Measurements from ENCODE around the gene SHISA3. TPM values are rescaled to one million over a fixed set of nuclear protein-coding genes. Genes with fewer than 3 reads are reported as not detected.

Gene SHISA3
- total and polyA plus RNA-seq, 2 of the 8 experiments (the other 6 are each of a cell fraction or from before 2014, with no cell fraction given), result 2.0 to 9.3 TPM

DNA sequence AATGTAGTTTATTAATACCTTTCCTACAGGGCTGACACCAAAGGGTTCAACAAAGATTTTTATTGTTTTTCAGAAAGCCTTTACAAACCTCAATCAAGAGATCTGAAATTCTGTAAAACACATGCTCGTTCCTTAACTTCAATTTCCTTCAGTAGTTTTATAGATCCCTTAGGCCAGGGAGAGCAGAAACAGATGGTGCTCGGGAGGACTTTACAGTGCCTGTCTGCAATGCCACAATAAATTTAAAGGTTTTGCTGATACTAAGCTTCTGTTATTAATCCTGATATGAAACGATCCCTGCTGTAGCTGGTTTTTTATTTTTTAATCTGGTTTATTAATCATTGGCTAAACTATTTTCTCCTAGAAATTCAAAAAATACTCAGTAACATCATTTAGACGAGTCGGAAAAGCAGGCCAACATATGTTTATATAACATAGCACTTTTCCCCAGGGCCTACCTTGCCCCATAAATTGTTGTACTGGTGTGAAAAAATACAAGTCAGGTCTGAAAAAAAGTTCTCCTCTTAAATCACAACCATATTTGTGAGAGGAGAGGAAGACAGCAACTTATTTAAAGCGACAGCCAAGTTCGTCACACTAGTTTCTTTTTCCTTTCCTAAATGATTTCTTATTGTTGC is 39.8 kb downstream of the SHISA3 start:
- Histone ChIP-seq H4K91ac (replicated peaks; ENCODE audit: insufficient read length, low read length) (no peak overlapping the region), H4K8ac (ENCODE audit: extremely low read depth, insufficient read depth, low read length) (no peak overlapping the region), H2AFZ (ENCODE audit: low read length) (no peak overlapping the region), H4K5ac (ENCODE audit: insufficient read length, low read depth, low read length) (no peak overlapping the region), H3K79me1 (ENCODE audit: low read depth, low read length) (no peaks in the 10 kb centered on the region), H3K18ac (ENCODE audit: extremely low read depth, low read length) (no peak overlapping the region), H3K27me3 (replicated peaks in 1 of 4; ENCODE audit: control insufficient read depth in 3 of 4, extremely low read depth in 1 of 4, insufficient read depth in 3 of 4, low read length in 3 of 4) (no peaks in the 10 kb centered on the region; a peak in 1 of 7 replicates), H3K23ac (ENCODE audit: insufficient read length) (no peak overlapping the region), H3K79me2 (ENCODE audit: control insufficient read depth in 1 of 2, insufficient read depth in 2 of 2, low read length in 2 of 2) (no peaks in the 10 kb centered on the region), H2BK5ac (ENCODE audit: low read depth, low read length) (no peak overlapping the region), H3K9me3 (ENCODE audit: insufficient read depth in 2 of 2, low read depth in 1 of 2, low read length in 1 of 2) (no peaks in the 10 kb centered on the region), H4K20me1 (replicated peaks in 1 of 2; ENCODE audit: control insufficient read depth in 1 of 2, insufficient read depth in 2 of 2, low read length in 2 of 2) (no peaks in the 10 kb centered on the region), H3K4me1 (replicated peaks in 1 of 4; ENCODE audit: control insufficient read depth in 3 of 4, insufficient read depth in 4 of 4, low read length in 3 of 4) (0 out of 7 replicates have a peak, but pooled peaks cover 0 to 2% (median 0%) of the 10 kb centered on the region in 4 experiments), H3K4me3 (ENCODE audit: extremely low read depth in 1 of 4, insufficient read depth in 2 of 4, low read depth in 3 of 4, low read length in 4 of 4) (no peak overlapping the region), H3K56ac (replicated peaks; ENCODE audit: insufficient read length, low read depth, low read length) (no peak overlapping the region), H3K9ac (replicated peaks in 1 of 4; ENCODE audit: extremely low read depth in 1 of 4, low read depth in 3 of 4, low read length in 3 of 4) (no peak overlapping the region), H3K4ac (replicated peaks; ENCODE audit: insufficient read length, low read depth, low read length) (no peak overlapping the region), H3K4me2 (ENCODE audit: insufficient read depth in 1 of 2, low read depth in 2 of 2, low read length in 2 of 2) (no peak overlapping the region), H2BK15ac (ENCODE audit: low read length) (no peak overlapping the region), H3K23me2 (ENCODE audit: low read depth, low read length) (no peaks in the 10 kb centered on the region), H3K27ac (ENCODE audit: low read depth, low read length) (no peak overlapping the region), H2BK12ac (ENCODE audit: low read depth, low read length) (no peak overlapping the region), H3K36me3 (ENCODE audit: control insufficient read depth in 2 of 4, insufficient read depth in 4 of 4, low read length in 3 of 4) (no peaks in the 10 kb centered on the region), H2AK5ac (ENCODE audit: low read depth, low read length) (no peak overlapping the region), H3K14ac (ENCODE audit: insufficient read length) (no peak overlapping the region), H2BK20ac (ENCODE audit: low read length) (no peak overlapping the region), H2BK120ac (replicated peaks; ENCODE audit: low read depth, low read length) (no peak overlapping the region)
- CTCF ChIA-PET (ENCODE audit: partially characterized antibody), result no interaction called here
- no peak for FAIRE-seq
- POLR2A ChIA-PET (ENCODE audit: partially characterized antibody), result interaction anchor here (0.6 kb wide), 1 partner anchor 561 kb away, joined by 3 read pairs; no protein-coding TSS in a partner anchor
- no peak for DNase-seq (ENCODE audit: low read depth in 1 of 2, low spot score in 2 of 2)
- 87% methylated on average over 7 of the region's 7 CpGs; no CpG with 5 or more reads in 1 of the 2 experiments for WGBS, 2 experiments (ENCODE audit: extremely low coverage in 1 of 2, insufficient coverage in 1 of 2, insufficient read length in 1 of 2, insufficient replicate concordance in 2 of 2, low coverage in 1 of 2, low lambda C conversion rate in 2 of 2, missing lambda C conversion rate in 1 of 2)
- TF ChIP-seq, protein P1, sequence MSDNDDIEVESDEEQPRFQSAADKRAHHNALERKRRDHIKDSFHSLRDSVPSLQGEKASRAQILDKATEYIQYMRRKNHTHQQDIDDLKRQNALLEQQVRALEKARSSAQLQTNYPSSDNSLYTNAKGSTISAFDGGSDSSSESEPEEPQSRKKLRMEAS (IDR thresholded peaks at IDR 0.05), result no peak
- TF ChIP-seq SIRT6 (IDR thresholded peaks at IDR 0.05; ENCODE audit: low read length), result no peak
- no peak for TF ChIP-seq EZH2 (IDR thresholded peaks at IDR 0.05; ENCODE audit: low read depth, low read length, severe bottlenecking)
- TF ChIP-seq TAF7 (optimal IDR thresholded peaks at IDR 0.05; ENCODE audit: borderline replicate concordance, low read depth, low read length), result no peak
- no peak for TF ChIP-seq CHD1 (IDR thresholded peaks at IDR 0.05; ENCODE audit: low read depth, low read length)
- no peak for TF ChIP-seq JUND (IDR thresholded peaks at IDR 0.05; ENCODE audit: low read length)
- TF ChIP-seq CHD2 (IDR thresholded peaks at IDR 0.05; ENCODE audit: low read length), result no peak
- TF ChIP-seq KDM1A (IDR thresholded peaks at IDR 0.05; ENCODE audit: borderline replicate concordance, low read length), result no peak
